Measurements from ENCODE around the gene WNT7B.

WNT7B gene

GRCh38 chr22:45970705-45971407 lies 6.1 kb downstream of the WNT7B start:
- Histone ChIP-seq H3K9me3 (ENCODE audit: control insufficient read depth, insufficient read depth, low read length) (peaks cover 3% of the 10 kb centered on the region; the same call in 1 of the 2 replicates), H3K27ac (ENCODE audit: low read length) (no peak overlapping the region), H3K4me1 (ENCODE audit: control insufficient read depth, insufficient read depth, low read length) (peaks cover 9% of the 10 kb centered on the region), H3K27me3 (ENCODE audit: control insufficient read depth, insufficient read depth, low read length) (peaks cover 56% of the 10 kb centered on the region), H3K4me3 (ENCODE audit: low read length) (no peak overlapping the region; the same call in 1 of the 2 replicates), H3K36me3 (ENCODE audit: control insufficient read depth, insufficient read depth, low read length) (no peaks in the 10 kb centered on the region)
- no peak for DNase-seq (ENCODE audit: low read depth, low spot score)
- WGBS (ENCODE audit: insufficient coverage, insufficient read length) = no CpG with 5 or more reads among the region's 40 CpGs

GRCh38 chr22:45969801-45970470 lies 7.0 kb downstream of the WNT7B start:
- Histone ChIP-seq H3K4me1 (ENCODE audit: control insufficient read depth, insufficient read depth, low read length) (peaks cover 6% of the 10 kb centered on the region), H3K36me3 (ENCODE audit: control insufficient read depth, insufficient read depth, low read length) (no peaks in the 10 kb centered on the region), H3K9me3 (ENCODE audit: control insufficient read depth, insufficient read depth, low read length) (peaks cover 3% of the 10 kb centered on the region; the same call in 1 of the 2 replicates), H3K27me3 (ENCODE audit: control insufficient read depth, insufficient read depth, low read length) (peaks cover 47% of the 10 kb centered on the region), H3K4me3 (ENCODE audit: low read length) (no peak overlapping the region), H3K27ac (ENCODE audit: low read length) (no peak overlapping the region)
- no peak for DNase-seq (ENCODE audit: low read depth, low spot score)
- no CpG with 5 or more reads among the region's 21 CpGs for WGBS (ENCODE audit: insufficient coverage, insufficient read length)

DNA sequence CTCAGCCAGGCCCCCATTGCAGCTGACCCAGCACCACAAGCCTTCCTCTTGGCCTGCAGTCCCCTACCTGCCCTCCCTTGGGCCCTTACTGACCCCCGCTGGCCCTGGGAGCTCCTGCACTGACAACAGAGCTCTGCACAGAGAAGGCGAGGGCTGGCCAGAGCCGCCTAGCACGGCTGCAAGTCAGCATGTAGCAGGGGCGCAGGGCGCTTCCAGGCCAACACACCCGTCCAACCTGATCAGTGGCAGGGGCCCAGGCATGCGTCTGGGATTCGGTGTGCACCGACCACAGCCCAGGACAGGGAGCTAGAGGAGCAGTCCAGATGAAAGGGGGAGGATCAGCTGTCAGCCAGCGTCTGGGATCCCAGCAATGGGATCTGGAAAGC lies 7.6 kb downstream of the WNT7B start:
- no peak for DNase-seq (ENCODE audit: low read depth, low spot score)
- Histone ChIP-seq H3K27me3 (ENCODE audit: control insufficient read depth, insufficient read depth, low read length) (peaks cover 42% of the 10 kb centered on the region), H3K36me3 (ENCODE audit: control insufficient read depth, insufficient read depth, low read length) (no peaks in the 10 kb centered on the region), H3K4me1 (ENCODE audit: control insufficient read depth, insufficient read depth, low read length) (peaks cover 6% of the 10 kb centered on the region), H3K4me3 (ENCODE audit: low read length) (no peak overlapping the region), H3K9me3 (ENCODE audit: control insufficient read depth, insufficient read depth, low read length) (peaks cover 3% of the 10 kb centered on the region; the same call in 1 of the 2 replicates), H3K27ac (ENCODE audit: low read length) (no peak overlapping the region)
- no CpG with 5 or more reads among the region's 11 CpGs for WGBS (ENCODE audit: insufficient coverage, insufficient read length)

- Histone ChIP-seq H3K36me3 (ENCODE audit: control insufficient read depth, insufficient read depth, low read length) (no peaks in the 10 kb centered on the region), H3K4me3 (ENCODE audit: low read length) (no peak overlapping the region), H3K9me3 (ENCODE audit: control insufficient read depth, insufficient read depth, low read length) (peaks cover 3% of the 10 kb centered on the region; the same call in 1 of the 2 replicates), H3K4me1 (ENCODE audit: control insufficient read depth, insufficient read depth, low read length) (peaks cover 6% of the 10 kb centered on the region), H3K27ac (ENCODE audit: low read length) (no peak overlapping the region), H3K27me3 (ENCODE audit: control insufficient read depth, insufficient read depth, low read length) (peaks cover 37% of the 10 kb centered on the region)
- no CpG with 5 or more reads among the region's 21 CpGs for WGBS (ENCODE audit: insufficient coverage, insufficient read length)
- no peak for DNase-seq (ENCODE audit: low read depth, low spot score)
Measured at GRCh38 chr22:45968751-45969413, 8.1 kb downstream of the WNT7B start.

GRCh38 chr22:45968003-45968650 lies 8.8 kb downstream of the WNT7B start:
- peaks cover 29% of the 10 kb centered on the region for H3K27me3 ChIP-seq (ENCODE audit: control insufficient read depth, insufficient read depth, low read length)
- no peak overlapping the region for H3K4me3 ChIP-seq (ENCODE audit: low read length)
- DNase-seq (ENCODE audit: low read depth, low spot score) = no peak
- no peaks in the 10 kb centered on the region for H3K36me3 ChIP-seq (ENCODE audit: control insufficient read depth, insufficient read depth, low read length)
- H3K4me1 ChIP-seq (ENCODE audit: control insufficient read depth, insufficient read depth, low read length) = peaks cover 6% of the 10 kb centered on the region
- no CpG with 5 or more reads among the region's 10 CpGs for WGBS (ENCODE audit: insufficient coverage, insufficient read length)
- H3K27ac ChIP-seq (ENCODE audit: low read length) = no peak overlapping the region
- peaks cover 3% of the 10 kb centered on the region; the same call in 1 of the 2 replicates for H3K9me3 ChIP-seq (ENCODE audit: control insufficient read depth, insufficient read depth, low read length)

- no CpG with 5 or more reads among the region's 17 CpGs for WGBS (ENCODE audit: insufficient coverage, insufficient read length)
- Histone ChIP-seq H3K36me3 (ENCODE audit: control insufficient read depth, insufficient read depth, low read length) (no peaks in the 10 kb centered on the region), H3K27ac (ENCODE audit: low read length) (no peak overlapping the region), H3K9me3 (ENCODE audit: control insufficient read depth, insufficient read depth, low read length) (no peaks in the 10 kb centered on the region), H3K4me3 (ENCODE audit: low read length) (no peak overlapping the region), H3K27me3 (ENCODE audit: control insufficient read depth, insufficient read depth, low read length) (peaks cover 18% of the 10 kb centered on the region; the same call in 1 of the 2 replicates), H3K4me1 (ENCODE audit: control insufficient read depth, insufficient read depth, low read length) (peaks cover 6% of the 10 kb centered on the region)
- no peak for DNase-seq (ENCODE audit: low read depth, low spot score)
Measured at GRCh38 chr22:45966895-45967365, 10.0 kb downstream of the WNT7B start.

- no peak for DNase-seq (ENCODE audit: low read depth, low spot score)
- Histone ChIP-seq H3K4me3 (ENCODE audit: low read length) (no peak overlapping the region), H3K4me1 (ENCODE audit: control insufficient read depth, insufficient read depth, low read length) (peaks cover 5% of the 10 kb centered on the region), H3K27me3 (ENCODE audit: control insufficient read depth, insufficient read depth, low read length) (peaks cover 13% of the 10 kb centered on the region; the same call in 1 of the 2 replicates), H3K27ac (ENCODE audit: low read length) (no peak overlapping the region), H3K36me3 (ENCODE audit: control insufficient read depth, insufficient read depth, low read length) (no peaks in the 10 kb centered on the region), H3K9me3 (ENCODE audit: control insufficient read depth, insufficient read depth, low read length) (no peaks in the 10 kb centered on the region)
- WGBS (ENCODE audit: insufficient coverage, insufficient read length) = no CpG with 5 or more reads among the region's 19 CpGs
Measured at GRCh38 chr22:45966320-45966894, 10.6 kb downstream of the WNT7B start.

- Histone ChIP-seq H3K27ac (ENCODE audit: low read length) (no peak overlapping the region), H3K9me3 (ENCODE audit: control insufficient read depth, insufficient read depth, low read length) (no peaks in the 10 kb centered on the region), H3K4me3 (ENCODE audit: low read length) (no peak overlapping the region), H3K4me1 (ENCODE audit: control insufficient read depth, insufficient read depth, low read length) (peaks cover 3% of the 10 kb centered on the region), H3K27me3 (ENCODE audit: control insufficient read depth, insufficient read depth, low read length) (peaks cover 9% of the 10 kb centered on the region; the same call in 1 of the 2 replicates), H3K36me3 (ENCODE audit: control insufficient read depth, insufficient read depth, low read length) (no peaks in the 10 kb centered on the region)
- WGBS (ENCODE audit: insufficient coverage, insufficient read length) = no CpG with 5 or more reads among the region's 11 CpGs
- DNase-seq (ENCODE audit: low read depth, low spot score) = no peak
Measured at GRCh38 chr22:45965563-45965962, 11.4 kb downstream of the WNT7B start.

DNA sequence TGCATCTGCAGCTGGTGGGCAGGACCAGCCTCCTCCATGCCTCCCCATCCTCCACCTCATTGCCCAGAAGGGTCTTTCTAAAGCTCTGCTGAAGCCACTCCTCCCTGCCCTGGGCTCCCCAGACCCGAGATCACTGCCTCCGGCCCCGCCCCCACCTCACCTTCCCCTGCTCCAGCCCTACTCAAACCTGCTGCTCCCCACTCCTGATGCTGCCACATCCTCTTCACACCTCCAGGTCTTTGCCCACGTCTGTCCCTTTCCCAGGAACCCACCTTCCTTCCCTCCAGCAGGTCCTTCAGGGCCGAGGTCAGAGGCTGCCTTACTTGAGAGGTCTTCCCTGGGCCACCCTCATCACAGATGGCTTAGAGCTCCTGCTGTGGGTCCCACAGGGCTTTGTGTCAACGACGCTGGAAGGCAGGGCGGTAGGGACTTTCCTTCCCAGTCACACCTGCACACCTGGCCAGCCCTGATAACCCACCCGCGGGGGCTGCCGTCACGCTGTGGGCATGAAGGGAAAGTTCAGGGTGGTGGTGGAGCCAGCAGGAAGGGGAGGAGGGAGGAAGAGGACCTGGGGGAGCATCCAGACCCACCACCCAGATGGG lies 11.9 kb downstream of the WNT7B start:
- H3K4me1 ChIP-seq (ENCODE audit: control insufficient read depth, insufficient read depth, low read length) = peaks cover 3% of the 10 kb centered on the region
- no peaks in the 10 kb centered on the region for H3K36me3 ChIP-seq (ENCODE audit: control insufficient read depth, insufficient read depth, low read length)
- no peaks in the 10 kb centered on the region for H3K9me3 ChIP-seq (ENCODE audit: control insufficient read depth, insufficient read depth, low read length)
- WGBS (ENCODE audit: insufficient coverage, insufficient read length) = no CpG with 5 or more reads among the region's 12 CpGs
- H3K27ac ChIP-seq (ENCODE audit: low read length) = no peak overlapping the region
- peaks cover 6% of the 10 kb centered on the region; the same call in 1 of the 2 replicates for H3K27me3 ChIP-seq (ENCODE audit: control insufficient read depth, insufficient read depth, low read length)
- no peak overlapping the region for H3K4me3 ChIP-seq (ENCODE audit: low read length)
- no peak for DNase-seq (ENCODE audit: low read depth, low spot score)
